Coronary artery (tissue), 2 donors: ENCODE data around the gene PAX9.
"Not testable (repeated sequence)": the region's sequence is repeated elsewhere in the genome, so short reads cannot be mapped to it uniquely, and the experiment has no call there.

ENCODE experiments used
- DNase-seq: peaks from one replicate; pipeline ENCODE4 v3.0.0-alpha.2; 2017; ENCODE audit warnings: low spot score
- H3K27ac ChIP-seq, 2 donors: fragments of 200-600 bp; sonication (generic); one replicate each; pipeline ENCODE4 v1.5.1; 2016 to 2019
- H3K4me3 ChIP-seq: fragments of 200-600 bp; sonication (generic); 2 replicates; pipeline ENCODE4 v1.5.1; 2016; ENCODE audit warnings: mild to moderate bottlenecking, moderate library complexity
- CTCF ChIP-seq: fragments of 200-600 bp; sonication (generic); IDR thresholded peaks from one replicate; pipeline ENCODE4 v1.5.1; 2019; ENCODE audit warnings: antibody characterized with exemption

The PAX9 gene

GRCh38 chr14:36674659-36675058 is 13.0 kb downstream of the PAX9 start:
- no peak for TF ChIP-seq CTCF
- no peak overlapping the region for H3K4me3 ChIP-seq
- no peak overlapping the region for H3K27ac ChIP-seq
- DNase-seq, result no peak

GRCh38 chr14:36675581-36675980 is 13.9 kb downstream of the PAX9 start:
- no peak for TF ChIP-seq CTCF
- H3K27ac ChIP-seq, result no peak overlapping the region
- DNase-seq, result no peak

GRCh38 chr14:36676236-36676635 is 14.6 kb downstream of the PAX9 start:
- H3K4me3 ChIP-seq, result no peak overlapping the region
- no peak for TF ChIP-seq CTCF
- no peak overlapping the region for H3K27ac ChIP-seq

More at GRCh38 chr14:36675581-36675980, 13.9 kb downstream of the PAX9 start:
- H3K4me3 ChIP-seq, result no peak overlapping the region

GRCh38 chr14:36682338-36682737 is 20.7 kb downstream of the PAX9 start:
- no peak overlapping the region for H3K27ac ChIP-seq
- TF ChIP-seq CTCF, result no peak

More at GRCh38 chr14:36676236-36676635, 14.6 kb downstream of the PAX9 start:
- no peak for DNase-seq

GRCh38 chr14:36683083-36683724 is 21.5 kb downstream of the PAX9 start:
- no peak overlapping the region for H3K27ac ChIP-seq
- TF ChIP-seq CTCF, result no peak
- no peak overlapping the region for H3K4me3 ChIP-seq
- DNase-seq, result no peak

More at GRCh38 chr14:36682338-36682737, 20.7 kb downstream of the PAX9 start:
- DNase-seq, result no peak
- no peak overlapping the region for H3K4me3 ChIP-seq

GRCh38 chr14:36684946-36685345 is 23.3 kb downstream of the PAX9 start:
- Histone ChIP-seq H3K27ac (no peak overlapping the region), H3K4me3 (no peak overlapping the region)
- DNase-seq, result no peak
- TF ChIP-seq CTCF, result no peak

GRCh38 chr14:36690311-36691040 is 28.8 kb downstream of the PAX9 start:
- no peak for DNase-seq
- no peak overlapping the region for H3K27ac ChIP-seq
- TF ChIP-seq CTCF, result no peak
- no peak overlapping the region for H3K4me3 ChIP-seq

GRCh38 chr14:36699420-36699819 is 37.8 kb downstream of the PAX9 start:
- H3K4me3 ChIP-seq, DNase-seq: not testable (repeated sequence)

More at GRCh38 chr14:36699420-36699819, 37.8 kb downstream of the PAX9 start:
- H3K27ac ChIP-seq, result not testable (repeated sequence)
